ENCODE measurements around the gene FAM234A. TPM values are rescaled to one million over a fixed set of nuclear protein-coding genes. Genes with fewer than 3 reads are reported as not detected.

Gene FAM234A
- polyA plus RNA-seq, 2 of the 4 experiments (the other 2 are of a cell fraction): 25.6 to 53.3 TPM

DNA sequence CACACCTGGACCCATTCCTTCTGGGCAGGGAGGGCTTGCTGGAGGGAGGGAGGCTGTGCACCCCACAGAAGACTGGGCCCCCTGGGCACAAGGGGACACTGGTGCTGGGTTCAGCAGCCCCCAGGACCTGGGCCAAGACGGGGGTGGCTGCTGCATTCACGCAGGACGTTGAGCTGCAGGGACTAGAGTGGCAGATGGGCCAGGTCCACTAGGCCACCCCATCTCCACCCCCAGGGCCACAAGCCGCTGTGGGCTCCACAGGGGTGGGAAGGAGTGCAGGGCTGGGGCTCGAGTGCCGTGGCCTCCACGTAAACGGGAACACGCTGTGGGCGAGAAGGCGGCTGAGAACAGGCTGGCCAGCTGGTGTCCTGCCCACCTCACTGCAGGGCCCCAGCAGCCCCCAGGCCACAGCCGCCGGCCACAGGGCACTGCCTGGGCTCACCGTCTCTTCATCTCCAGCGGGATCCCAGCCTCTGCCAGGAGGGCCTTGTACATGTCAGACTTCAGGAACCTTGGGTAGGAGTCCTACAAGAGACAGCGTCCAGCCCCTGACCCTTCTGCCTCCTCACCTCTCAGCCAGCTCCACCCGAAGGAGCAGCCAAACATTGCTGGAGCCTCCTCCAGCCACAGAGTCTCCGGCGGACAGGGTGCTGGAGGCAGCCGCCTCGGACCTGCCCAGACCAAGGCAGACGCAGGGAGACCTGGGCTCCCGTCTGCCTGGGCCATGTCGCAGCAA, 34.6 kb downstream of the FAM234A start:
- H3K27ac ChIP-seq: no peak overlapping the region
- CTCF ChIA-PET: interaction anchor here (0.8 kb wide), 1 partner anchor 30 kb away, joined by 4 read pairs; no protein-coding TSS in a partner anchor
- DNase-seq (ENCODE audit: low read depth in 1 of 2, low spot score in 1 of 2): no peak
- no peak for FAIRE-seq
- no peak for TF ChIP-seq FOSL2 (IDR thresholded peaks at IDR 0.05)
- no peak for TF ChIP-seq FOSL2 (CRISPR knock-in tag; IDR thresholded peaks at IDR 0.05)
- TF ChIP-seq ZC3H11A (IDR thresholded peaks at IDR 0.05): no peak
- no peak for TF ChIP-seq NFE2L2 (conservative IDR thresholded peaks at IDR 0.05; ENCODE audit: low read length)
- TF ChIP-seq ESRRA (IDR thresholded peaks at IDR 0.05; ENCODE audit: borderline replicate concordance, low read length): no peak
- no peak for TF ChIP-seq SREBF2 (IDR thresholded peaks at IDR 0.05)
- TF ChIP-seq RAD21 (conservative IDR thresholded peaks at IDR 0.05 in 1 of 2, IDR thresholded peaks at IDR 0.05 in 1 of 2): no peak
- no peak for TF ChIP-seq ZFP36 (IDR thresholded peaks at IDR 0.05; ENCODE audit: borderline replicate concordance, partially characterized antibody)
- TF ChIP-seq HOXB5 (CRISPR knock-in tag; IDR thresholded peaks at IDR 0.05): no peak
- TF ChIP-seq RARB (CRISPR knock-in tag; IDR thresholded peaks at IDR 0.05): no peak
- TF ChIP-seq POLR2AphosphoS2 (conservative IDR thresholded peaks at IDR 0.05; ENCODE audit: low read length): no peak
- TF ChIP-seq BHLHE40 (IDR thresholded peaks at IDR 0.05; ENCODE audit: low read depth, low read length): no peak
- TF ChIP-seq TP53 (CRISPR knock-in tag; IDR thresholded peaks at IDR 0.05): no peak
- no peak for TF ChIP-seq JUNB (IDR thresholded peaks at IDR 0.05)
- no peak for TF ChIP-seq NR3C1 (IDR thresholded peaks at IDR 0.05)
- TF ChIP-seq CEBPB (IDR thresholded peaks at IDR 0.05): no peak
- TF ChIP-seq, protein P1, sequence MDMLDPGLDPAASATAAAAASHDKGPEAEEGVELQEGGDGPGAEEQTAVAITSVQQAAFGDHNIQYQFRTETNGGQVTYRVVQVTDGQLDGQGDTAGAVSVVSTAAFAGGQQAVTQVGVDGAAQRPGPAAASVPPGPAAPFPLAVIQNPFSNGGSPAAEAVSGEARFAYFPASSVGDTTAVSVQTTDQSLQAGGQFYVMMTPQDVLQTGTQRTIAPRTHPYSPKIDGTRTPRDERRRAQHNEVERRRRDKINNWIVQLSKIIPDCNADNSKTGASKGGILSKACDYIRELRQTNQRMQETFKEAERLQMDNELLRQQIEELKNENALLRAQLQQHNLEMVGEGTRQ (IDR thresholded peaks at IDR 0.05): no peak
- TF ChIP-seq, protein P2, sequence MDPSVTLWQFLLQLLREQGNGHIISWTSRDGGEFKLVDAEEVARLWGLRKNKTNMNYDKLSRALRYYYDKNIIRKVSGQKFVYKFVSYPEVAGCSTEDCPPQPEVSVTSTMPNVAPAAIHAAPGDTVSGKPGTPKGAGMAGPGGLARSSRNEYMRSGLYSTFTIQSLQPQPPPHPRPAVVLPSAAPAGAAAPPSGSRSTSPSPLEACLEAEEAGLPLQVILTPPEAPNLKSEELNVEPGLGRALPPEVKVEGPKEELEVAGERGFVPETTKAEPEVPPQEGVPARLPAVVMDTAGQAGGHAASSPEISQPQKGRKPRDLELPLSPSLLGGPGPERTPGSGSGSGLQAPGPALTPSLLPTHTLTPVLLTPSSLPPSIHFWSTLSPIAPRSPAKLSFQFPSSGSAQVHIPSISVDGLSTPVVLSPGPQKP (IDR thresholded peaks at IDR 0.05; ENCODE audit: low read depth, low read length): no peak
- TF ChIP-seq FOXS1 (CRISPR knock-in tag; IDR thresholded peaks at IDR 0.05): no peak
- POLR2A ChIA-PET: no interaction called here
- peaks cover 12% of the 10 kb centered on the region for H3K4me1 ChIP-seq
- H3K4me2 ChIP-seq: no peak overlapping the region
- ATAC-seq: no peak
- H3K4me3 ChIP-seq: no peak overlapping the region
- no peaks in the 10 kb centered on the region for H3K9me3 ChIP-seq
- 90% methylated on average over 20 of the region's 24 CpGs for WGBS (ENCODE audit: missing lambda C conversion rate)

GRCh38 chr16:270381-271255, 36.0 kb downstream of the FAM234A start:
- Histone ChIP-seq H3K27ac (no peak overlapping the region), H3K9me3 (no peaks in the 10 kb centered on the region), H3K4me3 (no peak overlapping the region), H3K4me2 (no peak overlapping the region), H3K4me1 (peaks cover 25% of the 10 kb centered on the region)
- CTCF ChIA-PET: interaction anchor here (1.0 to 1.4 kb wide), 2 partner anchors 48 to 92 kb away, joined by 3 to 4 read pairs; no protein-coding TSS in a partner anchor
- no peak for ATAC-seq
- POLR2A ChIA-PET: no interaction called here
- WGBS (ENCODE audit: missing lambda C conversion rate): 87% methylated on average over 10 of the region's 34 CpGs
- FAIRE-seq: no peak
- no peak for DNase-seq (ENCODE audit: low read depth in 1 of 2, low spot score in 1 of 2)
- TF ChIP-seq HOXA7 (CRISPR knock-in tag; IDR thresholded peaks at IDR 0.05) (no peak), HES2 (IDR thresholded peaks at IDR 0.05) (no peak), JUN (IDR thresholded peaks at IDR 0.05) (no peak), CHD2 (IDR thresholded peaks at IDR 0.05; ENCODE audit: low read length, partially characterized antibody) (no peak), POLR2AphosphoS2 (conservative IDR thresholded peaks at IDR 0.05; ENCODE audit: low read length) (no peak), CBX8 (IDR thresholded peaks at IDR 0.05) (no peak), HEYL (CRISPR knock-in tag; IDR thresholded peaks at IDR 0.05) (no peak), TFCP2L1 (CRISPR knock-in tag; IDR thresholded peaks at IDR 0.05) (no peak), REST (IDR thresholded peaks at IDR 0.05) (no peak), GATA3 (IDR thresholded peaks at IDR 0.05; ENCODE audit: borderline replicate concordance) (no peak), NPAS2 (CRISPR knock-in tag; IDR thresholded peaks at IDR 0.05; ENCODE audit: borderline replicate concordance) (no peak), NR3C1 (IDR thresholded peaks at IDR 0.05) (no peak), FOSL2 (IDR thresholded peaks at IDR 0.05) (no peak), FOSL2 (CRISPR knock-in tag; IDR thresholded peaks at IDR 0.05) (no peak)
- TF ChIP-seq, protein P1 (IDR thresholded peaks at IDR 0.05): no peak
